Hepatocyte (in vitro differentiated cells): ENCODE results near the gene TCL1B.

ENCODE experiments used
- CTCF ChIP-seq: fragments of 200-600 bp; sonication (generic); IDR thresholded peaks from 2 replicates; pipeline ENCODE4 v1.5.1; 2016; ENCODE audit warnings: antibody characterized with exemption, mild to moderate bottlenecking; ENCODE audit not compliant: poor library complexity
- EZH2 ChIP-seq: fragments of 200-600 bp; sonication (generic); IDR thresholded peaks from 2 replicates; pipeline ENCODE4 v1.6.1; 2016; ENCODE audit warnings: antibody characterized with exemption, mild to moderate bottlenecking, borderline replicate concordance
- EZH2phosphoT487 ChIP-seq: fragments of 200-600 bp; sonication (generic); IDR thresholded peaks from one replicate; pipeline ENCODE4 v1.6.1; 2018; ENCODE audit warnings: antibody characterized with exemption, mild to moderate bottlenecking, low read depth, moderate library complexity; ENCODE audit not compliant: unreplicated experiment, severe bottlenecking

GRCh38 chr14:95695051-95695450 is 8.8 kb downstream of the TCL1B start:
- TF ChIP-seq EZH2phosphoT487: no peak
- no peak for TF ChIP-seq CTCF
- TF ChIP-seq EZH2: no peak
